Posterior vena cava (tissue), 2 donors: ENCODE results near the gene PEX3. TPM values are rescaled to one million over a fixed set of nuclear protein-coding genes. Genes with fewer than 3 reads are reported as not detected.
"Not testable (repeated sequence)": the region's sequence is repeated elsewhere in the genome, so short reads cannot be mapped to it uniquely, and the experiment has no call there.

Experiments used
- DNase-seq: peaks from one replicate; pipeline ENCODE4 v3.0.0-alpha.2; 2020; ENCODE audit warnings: low spot score
- intact Hi-C, 2 donors: fragments of 100-400 bp; cut with DNase I; formaldehyde crosslinking; loops; one replicate each; pipeline versions ENCODE4 v1.14.1 to v1.14.2; 2022 to 2023
- total RNA-seq, 2 donors: library from RNA; stranded (reverse); fragmentation: NEBNext Ultra II Directional; extraction: Animal tissue kit (Norgen Biotek cat#: 25700); gene quantifications; one replicate each; pipeline ENCODE4 v1.2.1, GENCODE V29; 2021
- donor health status: DM: yes; HTN: yes; CAD: no.
- donor health status: DM: yes; HTN: yes; CAD: no.

Gene PEX3
- total RNA-seq, 2 donors from 2014 or later = 21.3 to 24.2 TPM

- intact Hi-C loops = no loop called here
- DNase-seq = no peak
Observed at GRCh38 chr6:143496974-143497373, 46.4 kb downstream of the PEX3 start.

GRCh38 chr6:143498428-143498827 is 47.8 kb downstream of the PEX3 start:
- intact Hi-C loops = no loop called here
- DNase-seq = no peak

- intact Hi-C loops = loop anchor here in 1 of 2 donors (2.0 kb wide), 1 partner anchor 15 kb away; no protein-coding TSS in a partner anchor
Observed at GRCh38 chr6:143501851-143502250, 51.2 kb downstream of the PEX3 start.

GRCh38 chr6:143504369-143504768 is 53.8 kb downstream of the PEX3 start:
- intact Hi-C loops = no loop called here
- DNase-seq = no peak

More at GRCh38 chr6:143501851-143502250, 51.2 kb downstream of the PEX3 start:
- no peak for DNase-seq

- no peak for DNase-seq
- intact Hi-C loops = no loop called here
Observed at GRCh38 chr6:143505111-143505510, 54.5 kb downstream of the PEX3 start.

GRCh38 chr6:143505537-143505936 is 54.9 kb downstream of the PEX3 start:
- no peak for DNase-seq
- intact Hi-C loops = no loop called here

- intact Hi-C loops = no loop called here
- DNase-seq = no peak
Observed at GRCh38 chr6:143506199-143506598, 55.6 kb downstream of the PEX3 start.

- intact Hi-C loops = no loop called here
- no peak for DNase-seq
Observed at GRCh38 chr6:143506620-143507019, 56.0 kb downstream of the PEX3 start.

- intact Hi-C loops = no loop called here
- DNase-seq = no peak
Observed at GRCh38 chr6:143507358-143508145, 56.9 kb downstream of the PEX3 start.

- intact Hi-C loops, DNase-seq: not testable (repeated sequence)
Observed at GRCh38 chr6:143510326-143510725, 59.7 kb downstream of the PEX3 start.

GRCh38 chr6:143510991-143511891 is 60.6 kb downstream of the PEX3 start, which contains the start of gene FUCA2:
Gene FUCA2, minus strand, starts transcription at chr6:143511720. Its CDS starts 86 bp downstream, at chr6:143511634.
- peak; percentile 98 for DNase-seq
- intact Hi-C loops = no loop called here

GRCh38 chr6:143513410-143513809 is 62.8 kb downstream of the PEX3 start:
- no peak for DNase-seq
- intact Hi-C loops = no loop called here

- no peak for DNase-seq
- intact Hi-C loops = no loop called here
Observed at GRCh38 chr6:143515061-143515760, 64.6 kb downstream of the PEX3 start.

GRCh38 chr6:143515766-143516355 is 65.3 kb downstream of the PEX3 start:
- intact Hi-C loops = no loop called here
- DNase-seq = no peak

- intact Hi-C loops = no loop called here
Observed at GRCh38 chr6:143516690-143517446, 66.3 kb downstream of the PEX3 start.

GRCh38 chr6:143517447-143517773 is 66.8 kb downstream of the PEX3 start:
- DNase-seq = no peak

More at GRCh38 chr6:143516690-143517446, 66.3 kb downstream of the PEX3 start:
- DNase-seq = no peak

GRCh38 chr6:143522039-143522600 is 71.5 kb downstream of the PEX3 start:
- no peak for DNase-seq
- intact Hi-C loops = no loop called here

More at GRCh38 chr6:143517447-143517773, 66.8 kb downstream of the PEX3 start:
- intact Hi-C loops = no loop called here

- DNase-seq = no peak
- intact Hi-C loops = no loop called here
Observed at GRCh38 chr6:143525356-143525755, 74.8 kb downstream of the PEX3 start.
